Peyer's patch (tissue), 4 donors: Measurements from ENCODE around the gene IDE. TPM values are rescaled to one million over a fixed set of nuclear protein-coding genes. Genes with fewer than 3 reads are reported as not detected.

Experiments
- DNase-seq, 3 donors: peaks; one replicate each; pipeline ENCODE4 v3.0.0-alpha.2; 2017 to 2019
- H3K27ac ChIP-seq, 4 donors: fragments of 200-600 bp; sonication (generic); one replicate each; pipeline ENCODE4 v1.5.1; 2016 to 2019
- H3K27me3 ChIP-seq, 2 donors: fragments of 200-600 bp; sonication (generic); one replicate each; pipeline ENCODE4 v1.5.1; 2019
- H3K36me3 ChIP-seq, 3 donors: fragments of 200-600 bp; sonication (generic); one replicate each; pipeline ENCODE4 v1.5.1; 2016 to 2019
- H3K4me1 ChIP-seq, 4 donors: fragments of 200-600 bp; sonication (generic); one replicate each; pipeline ENCODE4 v1.5.1; 2016 to 2019
- H3K4me3 ChIP-seq, 4 donors: fragments of 200-600 bp; sonication (generic); 1 replicate in 3 of 4; 2 replicates in 1 of 4; pipeline ENCODE4 v1.5.1; 2016 to 2019; ENCODE audit warnings: mild to moderate bottlenecking in 1 of 4
- H3K9me3 ChIP-seq, 4 donors: fragments of 200-600 bp; sonication (generic); one replicate each; pipeline ENCODE4 v1.5.1; 2016 to 2019; ENCODE audit warnings: mild to moderate bottlenecking in 1 of 4
- POLR2A ChIP-seq, 2 donors: fragments of 450-650 bp; IDR thresholded peaks; one replicate each; pipeline ENCODE4 v1.5.1; 2017; ENCODE audit warnings: antibody characterized with exemption in 2 of 2, mild to moderate bottlenecking in 2 of 2, moderate library complexity in 2 of 2
- total RNA-seq, 4 donors: library from RNA; depleted of rRNA; stranded (reverse); fragments of >200 nt; gene quantifications; one replicate each; pipeline ENCODE4 v1.1.0, GENCODE V29; 2016
- TF ChIP-seq, protein P1 (sequence below), 6 experiments: fragments of 450-650 bp in 4 of 6; fragments of 200-600 bp in 2 of 6; sonication (generic) in 1 of 6; IDR thresholded peaks; one replicate each; pipeline ENCODE4 v1.5.1; 2017 to 2019; ENCODE audit warnings: antibody characterized with exemption in 6 of 6, mild to moderate bottlenecking in 3 of 6, moderate library complexity in 1 of 6

IDE gene
- total RNA-seq, 4 donors from 2014 or later: 27.1 to 71.8 (median 31.7) TPM

DNA sequence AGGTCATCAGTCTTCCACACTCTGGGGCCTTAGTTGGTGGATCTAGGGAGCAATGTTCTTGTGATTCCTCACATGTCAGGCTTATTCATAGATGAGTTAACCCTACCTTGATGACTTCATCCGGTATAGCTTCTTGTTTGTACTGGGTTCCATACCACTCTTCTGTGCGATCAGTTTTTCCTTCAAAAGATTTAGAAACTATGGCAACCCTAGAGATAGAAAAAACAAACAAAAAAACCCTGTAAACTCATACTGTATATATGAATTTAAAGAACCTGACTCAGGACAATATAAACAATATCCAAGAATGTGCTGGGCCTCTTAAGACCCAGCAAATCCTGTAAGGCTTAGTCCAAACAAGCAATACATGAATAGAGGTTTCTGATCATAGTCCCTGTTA is 83.5 kb downstream of the IDE start:
- Histone ChIP-seq H3K4me1 (no peaks in the 10 kb centered on the region), H3K27ac (no peak overlapping the region), H3K27me3 (no peaks in the 10 kb centered on the region), H3K4me3 (no peak overlapping the region), H3K9me3 (no peaks in the 10 kb centered on the region), H3K36me3 (peaks cover 0 to 47% (median 0%) of the 10 kb centered on the region in 3 donors)
- DNase-seq: no peak
- TF ChIP-seq, protein P1, sequence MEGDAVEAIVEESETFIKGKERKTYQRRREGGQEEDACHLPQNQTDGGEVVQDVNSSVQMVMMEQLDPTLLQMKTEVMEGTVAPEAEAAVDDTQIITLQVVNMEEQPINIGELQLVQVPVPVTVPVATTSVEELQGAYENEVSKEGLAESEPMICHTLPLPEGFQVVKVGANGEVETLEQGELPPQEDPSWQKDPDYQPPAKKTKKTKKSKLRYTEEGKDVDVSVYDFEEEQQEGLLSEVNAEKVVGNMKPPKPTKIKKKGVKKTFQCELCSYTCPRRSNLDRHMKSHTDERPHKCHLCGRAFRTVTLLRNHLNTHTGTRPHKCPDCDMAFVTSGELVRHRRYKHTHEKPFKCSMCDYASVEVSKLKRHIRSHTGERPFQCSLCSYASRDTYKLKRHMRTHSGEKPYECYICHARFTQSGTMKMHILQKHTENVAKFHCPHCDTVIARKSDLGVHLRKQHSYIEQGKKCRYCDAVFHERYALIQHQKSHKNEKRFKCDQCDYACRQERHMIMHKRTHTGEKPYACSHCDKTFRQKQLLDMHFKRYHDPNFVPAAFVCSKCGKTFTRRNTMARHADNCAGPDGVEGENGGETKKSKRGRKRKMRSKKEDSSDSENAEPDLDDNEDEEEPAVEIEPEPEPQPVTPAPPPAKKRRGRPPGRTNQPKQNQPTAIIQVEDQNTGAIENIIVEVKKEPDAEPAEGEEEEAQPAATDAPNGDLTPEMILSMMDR (IDR thresholded peaks at IDR 0.05): no peak
- TF ChIP-seq POLR2A (IDR thresholded peaks at IDR 0.05): no peak

GRCh38 chr10:92486637-92487036 is 87.3 kb downstream of the IDE start:
- Histone ChIP-seq H3K4me3 (no peak overlapping the region), H3K36me3 (peaks cover 0 to 71% (median 0%) of the 10 kb centered on the region in 3 donors), H3K4me1 (no peaks in the 10 kb centered on the region), H3K27me3 (no peaks in the 10 kb centered on the region), H3K9me3 (no peaks in the 10 kb centered on the region), H3K27ac (no peak overlapping the region)
- DNase-seq: no peak
- TF ChIP-seq, protein P1 (IDR thresholded peaks at IDR 0.05): no peak
- no peak for TF ChIP-seq POLR2A (IDR thresholded peaks at IDR 0.05)

GRCh38 chr10:92483539-92483938 is 90.4 kb downstream of the IDE start:
- Histone ChIP-seq H3K4me3 (no peak overlapping the region), H3K27me3 (no peaks in the 10 kb centered on the region), H3K27ac (no peak overlapping the region), H3K4me1 (no peaks in the 10 kb centered on the region), H3K36me3 (peaks cover 0 to 79% (median 0%) of the 10 kb centered on the region in 3 donors), H3K9me3 (no peaks in the 10 kb centered on the region)
- DNase-seq: no peak
- TF ChIP-seq, protein P1 (IDR thresholded peaks at IDR 0.05): no peak
- no peak for TF ChIP-seq POLR2A (IDR thresholded peaks at IDR 0.05)

DNA sequence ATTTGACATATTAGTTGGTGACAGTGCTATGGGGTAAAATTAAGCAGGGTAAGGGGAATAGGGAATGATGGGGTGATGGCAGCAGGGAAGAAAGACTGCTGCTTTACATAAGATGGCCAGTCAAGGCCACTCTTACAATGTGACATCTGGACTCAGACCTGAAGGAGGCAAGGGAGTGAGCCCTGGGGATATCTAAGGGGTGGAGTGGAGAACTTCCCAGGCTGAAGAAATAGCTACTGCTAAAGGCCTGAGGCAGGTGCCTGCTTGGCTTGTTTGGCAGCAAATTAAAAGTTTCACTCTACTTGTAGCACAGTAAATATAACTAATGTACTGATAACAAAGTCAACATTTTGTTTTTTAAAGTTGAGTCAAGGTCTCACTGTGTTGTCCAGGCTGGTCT is 93.5 kb downstream of the IDE start:
- Histone ChIP-seq H3K27me3 (no peaks in the 10 kb centered on the region), H3K36me3 (peaks cover 0 to 68% (median 0%) of the 10 kb centered on the region in 3 donors), H3K9me3 (no peaks in the 10 kb centered on the region), H3K4me1 (no peaks in the 10 kb centered on the region), H3K27ac (no peak overlapping the region), H3K4me3 (no peak overlapping the region)
- DNase-seq: no peak
- TF ChIP-seq POLR2A (IDR thresholded peaks at IDR 0.05): no peak
- TF ChIP-seq, protein P1 (IDR thresholded peaks at IDR 0.05): no peak

DNA sequence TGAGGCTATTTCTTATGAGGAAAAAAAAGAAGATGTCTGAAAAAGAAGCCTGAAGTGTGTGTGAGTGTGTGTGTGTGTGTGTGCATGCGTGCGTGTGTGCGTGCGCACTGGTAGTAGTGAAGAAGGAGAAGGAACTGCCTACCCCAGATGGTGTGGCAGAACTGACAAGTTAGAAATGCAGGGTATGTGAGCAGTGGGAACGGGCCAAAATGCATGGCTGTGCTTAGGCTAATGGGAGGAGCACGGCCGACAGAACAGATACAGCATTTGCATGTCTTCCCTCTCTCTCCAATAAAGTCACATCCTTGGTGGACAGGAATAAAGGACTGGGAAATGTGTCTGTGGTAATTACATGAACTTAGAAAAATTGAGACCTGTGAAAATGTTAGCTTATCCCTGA is 94.3 kb downstream of the IDE start:
- DNase-seq: no peak

More for the DNA sequence above, 94.3 kb downstream of the IDE start:
- Histone ChIP-seq H3K36me3 (peaks cover 0 to 69% (median 0%) of the 10 kb centered on the region in 3 donors), H3K9me3 (no peaks in the 10 kb centered on the region), H3K27me3 (no peaks in the 10 kb centered on the region), H3K4me1 (no peaks in the 10 kb centered on the region), H3K27ac (no peak overlapping the region), H3K4me3 (no peak overlapping the region)
- TF ChIP-seq, protein P1 (IDR thresholded peaks at IDR 0.05): no peak
- no peak for TF ChIP-seq POLR2A (IDR thresholded peaks at IDR 0.05)
